Liver (tissue), 10 donors: ENCODE results near the gene FEM1C. TPM values are rescaled to one million over a fixed set of nuclear protein-coding genes. Genes with fewer than 3 reads are reported as not detected.

ENCODE experiments used
- DNase-seq: peaks from one replicate; pipeline ENCODE4 v3.0.0-alpha.2; 2017; ENCODE audit warnings: low spot score
- H3K27ac ChIP-seq, 2 donors: one replicate each; pipeline ENCODE4 v1.7.0; 2013; ENCODE audit warnings: inconsistent platforms in 2 of 2, low read length in 2 of 2, control low read depth in 1 of 2, low read depth in 1 of 2, mild to moderate bottlenecking in 1 of 2
- H3K27me3 ChIP-seq, 4 donors: one replicate each; pipeline versions ENCODE4 v1.6.1 to v1.7.0; 2013; ENCODE audit warnings: low read length in 3 of 4, inconsistent platforms in 1 of 4, mild to moderate bottlenecking in 1 of 4, moderate library complexity in 1 of 4; ENCODE audit not compliant: control insufficient read depth in 4 of 4, insufficient read depth in 4 of 4
- H3K36me3 ChIP-seq, 4 donors: one replicate each; pipeline versions ENCODE4 v1.6.1 to v1.7.0; 2013; ENCODE audit warnings: low read length in 3 of 4, mild to moderate bottlenecking in 3 of 4, low read depth in 1 of 4, moderate library complexity in 1 of 4; ENCODE audit not compliant: control insufficient read depth in 4 of 4, insufficient read depth in 3 of 4
- H3K4me1 ChIP-seq, 4 donors: one replicate each; pipeline versions ENCODE4 v1.6.1 to v1.7.0; 2013; ENCODE audit warnings: low read length in 3 of 4, mild to moderate bottlenecking in 3 of 4, moderate library complexity in 1 of 4; ENCODE audit not compliant: control insufficient read depth in 4 of 4, insufficient read depth in 4 of 4
- H3K4me3 ChIP-seq, 3 donors: one replicate each; pipeline versions ENCODE4 v1.6.1 to v1.7.0; 2013; ENCODE audit warnings: low read length in 3 of 3, control low read depth in 1 of 3, low read depth in 1 of 3, mild to moderate bottlenecking in 1 of 3
- H3K9ac ChIP-seq, 2 donors: one replicate each; pipeline ENCODE4 v1.7.0; 2013; ENCODE audit warnings: low read length in 2 of 2, mild to moderate bottlenecking in 2 of 2, moderate library complexity in 2 of 2, control low read depth in 1 of 2, low read depth in 1 of 2
- H3K9me3 ChIP-seq, 4 donors: one replicate each; pipeline versions ENCODE4 v1.6.1 to v1.7.0; 2013; ENCODE audit warnings: low read length in 3 of 4; ENCODE audit not compliant: control insufficient read depth in 4 of 4
- GABPA ChIP-seq, 2 donors: IDR thresholded peaks in 1 of 2; conservative IDR thresholded peaks in 1 of 2; 2 replicates each; pipeline ENCODE4 v1.6.1; 2016; ENCODE audit warnings: antibody characterized with exemption in 2 of 2, mild to moderate bottlenecking in 1 of 2, moderate library complexity in 1 of 2
- NR2F2 ChIP-seq: IDR thresholded peaks from 2 replicates; pipeline ENCODE4 v1.6.1; 2016; ENCODE audit warnings: antibody characterized with exemption
- RXRA ChIP-seq, 2 donors: IDR thresholded peaks; 2 replicates each; pipeline ENCODE4 v1.6.1; 2017 to 2018; ENCODE audit warnings: antibody characterized with exemption in 2 of 2, mild to moderate bottlenecking in 1 of 2
- SP1 ChIP-seq: IDR thresholded peaks from 2 replicates; pipeline ENCODE4 v1.6.1; 2018; ENCODE audit warnings: antibody characterized with exemption, mild to moderate bottlenecking
- YY1 ChIP-seq: IDR thresholded peaks from 2 replicates; pipeline ENCODE4 v1.6.1; 2016; ENCODE audit warnings: antibody characterized with exemption, mild to moderate bottlenecking
- WGBS: extraction: QIAGEN DNeasy Blood & Tissue Kit; methylation state at CpG from one replicate; pipeline ENCODE4 v1.1.7; 2013; 5-methylcytosine and 5-hydroxymethylcytosine counted together
- polyA plus RNA-seq, 2 donors: library from polyadenylated mRNA; stranded (reverse) in 1 of 2; unstranded in 1 of 2; fragments of 200-250 nt in 1 of 2; fragments of >200 nt in 1 of 2; fragmentation: Nextera tagmentation in 1 of 2; extraction: Ambion mirVana in 1 of 2; gene quantifications; one replicate each; pipeline versions ENCODE4 v1.2.1 to v1.2.3, GENCODE V29; 2013 to 2015
- small RNA-seq: library from RNA; depleted of rRNA; stranded (forward); fragments of <200 nt; gene quantifications from one replicate; pipeline ENCODE3, GENCODE V24; 2014
- total RNA-seq, 2 donors: library from RNA; depleted of rRNA; stranded (reverse); fragments of >200 nt; gene quantifications; one replicate each; pipeline ENCODE4 v1.2.3, GENCODE V29; 2014
- TF ChIP-seq, protein P1 (sequence below): IDR thresholded peaks from 2 replicates; pipeline ENCODE4 v1.6.1; 2016; ENCODE audit warnings: antibody characterized with exemption
- TF ChIP-seq, protein P2 (sequence below): IDR thresholded peaks from 2 replicates; pipeline ENCODE4 v1.6.1; 2016; ENCODE audit warnings: antibody characterized with exemption
- TF ChIP-seq, protein P3 (sequence below): IDR thresholded peaks from 2 replicates; pipeline ENCODE4 v1.6.1; 2016; ENCODE audit warnings: antibody characterized with exemption, mild to moderate bottlenecking
- TF ChIP-seq, protein P4 (sequence below): fragments of 150-350 bp; IDR thresholded peaks from 2 replicates; pipeline ENCODE4 v1.5.1; 2017; ENCODE audit warnings: improper control_type of control experiment, low read depth, low read length; ENCODE audit not compliant: missing input control
- TF ChIP-seq, protein P5 (sequence below): IDR thresholded peaks from 2 replicates; pipeline ENCODE4 v1.6.1; 2016; ENCODE audit warnings: antibody characterized with exemption
- donor health status: healthy.
- donor health status: healthy.
- donor health status: healthy.
- donor health status: healthy.
- donor health status: healthy.

FEM1C gene
- total and polyA plus RNA-seq, 4 donors: 3.4 to 14.3 (median 8.8) TPM

DNA sequence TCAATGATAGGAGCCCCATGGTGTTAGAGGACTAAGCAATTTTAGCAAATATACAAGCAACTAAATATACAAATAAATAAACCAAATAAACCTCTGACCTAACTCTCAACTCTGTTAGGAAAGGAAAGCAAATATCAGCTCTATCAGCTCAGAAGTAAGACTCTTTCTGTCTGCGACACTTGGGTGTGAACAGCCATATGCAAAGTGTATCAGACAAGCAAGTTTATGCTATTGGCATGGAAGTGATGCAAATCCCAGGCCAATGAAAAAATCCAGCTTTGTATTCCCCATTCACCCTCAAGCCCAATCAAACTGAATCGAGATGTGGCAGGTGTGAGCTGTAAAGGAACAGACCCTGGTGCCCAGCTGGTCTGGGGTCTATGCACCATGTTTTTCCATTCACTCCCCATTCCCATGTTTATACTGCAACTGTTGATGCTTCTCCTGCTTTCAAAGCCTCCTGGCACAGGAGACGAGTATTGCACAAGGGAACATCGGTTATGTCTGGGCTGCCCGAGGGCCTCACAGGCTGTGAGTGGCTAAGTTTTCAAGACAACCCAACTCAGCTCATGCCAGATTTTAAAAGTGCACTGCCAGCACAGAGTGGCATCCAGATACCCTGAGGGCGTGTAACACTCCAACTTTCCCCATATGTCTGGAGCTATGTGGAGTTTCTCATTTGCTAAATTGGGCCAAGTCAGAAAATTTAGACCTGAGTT lies 73.1 kb downstream of the FEM1C start (continued):
- TF ChIP-seq, protein P1, sequence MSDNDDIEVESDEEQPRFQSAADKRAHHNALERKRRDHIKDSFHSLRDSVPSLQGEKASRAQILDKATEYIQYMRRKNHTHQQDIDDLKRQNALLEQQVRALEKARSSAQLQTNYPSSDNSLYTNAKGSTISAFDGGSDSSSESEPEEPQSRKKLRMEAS: no peak
- TF ChIP-seq NR2F2 (no peak), YY1 (no peak), RXRA (IDR thresholded peaks at IDR 0.05) (no peak)
- TF ChIP-seq, protein P2, sequence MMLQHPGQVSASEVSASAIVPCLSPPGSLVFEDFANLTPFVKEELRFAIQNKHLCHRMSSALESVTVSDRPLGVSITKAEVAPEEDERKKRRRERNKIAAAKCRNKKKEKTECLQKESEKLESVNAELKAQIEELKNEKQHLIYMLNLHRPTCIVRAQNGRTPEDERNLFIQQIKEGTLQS: no peak
- TF ChIP-seq, protein P3, sequence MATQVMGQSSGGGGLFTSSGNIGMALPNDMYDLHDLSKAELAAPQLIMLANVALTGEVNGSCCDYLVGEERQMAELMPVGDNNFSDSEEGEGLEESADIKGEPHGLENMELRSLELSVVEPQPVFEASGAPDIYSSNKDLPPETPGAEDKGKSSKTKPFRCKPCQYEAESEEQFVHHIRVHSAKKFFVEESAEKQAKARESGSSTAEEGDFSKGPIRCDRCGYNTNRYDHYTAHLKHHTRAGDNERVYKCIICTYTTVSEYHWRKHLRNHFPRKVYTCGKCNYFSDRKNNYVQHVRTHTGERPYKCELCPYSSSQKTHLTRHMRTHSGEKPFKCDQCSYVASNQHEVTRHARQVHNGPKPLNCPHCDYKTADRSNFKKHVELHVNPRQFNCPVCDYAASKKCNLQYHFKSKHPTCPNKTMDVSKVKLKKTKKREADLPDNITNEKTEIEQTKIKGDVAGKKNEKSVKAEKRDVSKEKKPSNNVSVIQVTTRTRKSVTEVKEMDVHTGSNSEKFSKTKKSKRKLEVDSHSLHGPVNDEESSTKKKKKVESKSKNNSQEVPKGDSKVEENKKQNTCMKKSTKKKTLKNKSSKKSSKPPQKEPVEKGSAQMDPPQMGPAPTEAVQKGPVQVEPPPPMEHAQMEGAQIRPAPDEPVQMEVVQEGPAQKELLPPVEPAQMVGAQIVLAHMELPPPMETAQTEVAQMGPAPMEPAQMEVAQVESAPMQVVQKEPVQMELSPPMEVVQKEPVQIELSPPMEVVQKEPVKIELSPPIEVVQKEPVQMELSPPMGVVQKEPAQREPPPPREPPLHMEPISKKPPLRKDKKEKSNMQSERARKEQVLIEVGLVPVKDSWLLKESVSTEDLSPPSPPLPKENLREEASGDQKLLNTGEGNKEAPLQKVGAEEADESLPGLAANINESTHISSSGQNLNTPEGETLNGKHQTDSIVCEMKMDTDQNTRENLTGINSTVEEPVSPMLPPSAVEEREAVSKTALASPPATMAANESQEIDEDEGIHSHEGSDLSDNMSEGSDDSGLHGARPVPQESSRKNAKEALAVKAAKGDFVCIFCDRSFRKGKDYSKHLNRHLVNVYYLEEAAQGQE: no peak

DNA sequence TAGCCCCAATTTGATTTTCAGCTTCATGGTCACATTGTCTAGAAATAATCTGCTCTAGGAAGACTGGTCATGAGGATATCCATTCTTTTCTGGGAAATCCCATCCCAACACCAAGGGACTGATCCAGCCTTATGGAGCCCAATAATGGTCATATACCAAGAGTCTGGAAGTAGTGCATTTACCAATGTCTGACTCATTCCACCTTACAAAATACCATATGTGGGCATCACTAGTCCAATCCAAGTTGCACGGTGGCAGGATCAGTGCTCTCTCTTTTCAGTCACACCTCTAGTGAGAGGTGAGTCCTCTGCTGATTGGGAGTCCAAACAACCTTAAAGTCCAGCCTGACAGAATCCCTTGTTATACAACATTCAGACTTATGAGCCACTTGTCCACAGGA lies 73.7 kb downstream of the FEM1C start:
- Histone ChIP-seq H3K9ac (no peak overlapping the region), H3K9me3 (no peaks in the 10 kb centered on the region), H3K4me3 (no peak overlapping the region), H3K36me3 (no peaks in the 10 kb centered on the region), H3K27me3 (no peaks in the 10 kb centered on the region), H3K27ac (no peak overlapping the region), H3K4me1 (peaks cover 0 to 6% (median 0%) of the 10 kb centered on the region in 4 donors)
- TF ChIP-seq, protein P3: no peak
- TF ChIP-seq SP1 (no peak), GABPA (IDR thresholded peaks at IDR 0.05 in 1 of 2, conservative IDR thresholded peaks at IDR 0.05 in 1 of 2) (no peak)
- TF ChIP-seq, protein P4, sequence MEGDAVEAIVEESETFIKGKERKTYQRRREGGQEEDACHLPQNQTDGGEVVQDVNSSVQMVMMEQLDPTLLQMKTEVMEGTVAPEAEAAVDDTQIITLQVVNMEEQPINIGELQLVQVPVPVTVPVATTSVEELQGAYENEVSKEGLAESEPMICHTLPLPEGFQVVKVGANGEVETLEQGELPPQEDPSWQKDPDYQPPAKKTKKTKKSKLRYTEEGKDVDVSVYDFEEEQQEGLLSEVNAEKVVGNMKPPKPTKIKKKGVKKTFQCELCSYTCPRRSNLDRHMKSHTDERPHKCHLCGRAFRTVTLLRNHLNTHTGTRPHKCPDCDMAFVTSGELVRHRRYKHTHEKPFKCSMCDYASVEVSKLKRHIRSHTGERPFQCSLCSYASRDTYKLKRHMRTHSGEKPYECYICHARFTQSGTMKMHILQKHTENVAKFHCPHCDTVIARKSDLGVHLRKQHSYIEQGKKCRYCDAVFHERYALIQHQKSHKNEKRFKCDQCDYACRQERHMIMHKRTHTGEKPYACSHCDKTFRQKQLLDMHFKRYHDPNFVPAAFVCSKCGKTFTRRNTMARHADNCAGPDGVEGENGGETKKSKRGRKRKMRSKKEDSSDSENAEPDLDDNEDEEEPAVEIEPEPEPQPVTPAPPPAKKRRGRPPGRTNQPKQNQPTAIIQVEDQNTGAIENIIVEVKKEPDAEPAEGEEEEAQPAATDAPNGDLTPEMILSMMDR: no peak
- TF ChIP-seq, protein P5, sequence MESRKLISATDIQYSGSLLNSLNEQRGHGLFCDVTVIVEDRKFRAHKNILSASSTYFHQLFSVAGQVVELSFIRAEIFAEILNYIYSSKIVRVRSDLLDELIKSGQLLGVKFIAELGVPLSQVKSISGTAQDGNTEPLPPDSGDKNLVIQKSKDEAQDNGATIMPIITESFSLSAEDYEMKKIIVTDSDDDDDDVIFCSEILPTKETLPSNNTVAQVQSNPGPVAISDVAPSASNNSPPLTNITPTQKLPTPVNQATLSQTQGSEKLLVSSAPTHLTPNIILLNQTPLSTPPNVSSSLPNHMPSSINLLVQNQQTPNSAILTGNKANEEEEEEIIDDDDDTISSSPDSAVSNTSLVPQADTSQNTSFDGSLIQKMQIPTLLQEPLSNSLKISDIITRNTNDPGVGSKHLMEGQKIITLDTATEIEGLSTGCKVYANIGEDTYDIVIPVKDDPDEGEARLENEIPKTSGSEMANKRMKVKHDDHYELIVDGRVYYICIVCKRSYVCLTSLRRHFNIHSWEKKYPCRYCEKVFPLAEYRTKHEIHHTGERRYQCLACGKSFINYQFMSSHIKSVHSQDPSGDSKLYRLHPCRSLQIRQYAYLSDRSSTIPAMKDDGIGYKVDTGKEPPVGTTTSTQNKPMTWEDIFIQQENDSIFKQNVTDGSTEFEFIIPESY: no peak
- TF ChIP-seq, protein P1: no peak
- no peak for DNase-seq
- 96% methylated on average over 1 of the region's 1 CpG for WGBS

Small RNAs within 50 kb of the gene (small RNA-seq; reads per million reads assigned to genes)
- gene AC008628.1 (not detected), gene AC008628.2 (not detected)

Other genes starting within 250 kb of the FEM1C start
- gene CCDC112, start 248.1 kb downstream of the FEM1C start, total RNA-seq: 1 to 10 TPM; 1.2 to 1.6 TPM
- gene CCDC112, start 248.1 kb downstream of the FEM1C start, polyA plus RNA-seq: 1 to 10 TPM in 1 of 2 donors, under 1 TPM in 1; 0.75 to 1.1 TPM
- gene TICAM2, start 57.7 kb upstream of the FEM1C start, total RNA-seq: 1 to 10 TPM in 1 of 2 donors, under 1 TPM in 1; 0.59 to 1.3 TPM
- 1 to 10 TPM in 1 of 2 donors, under 1 TPM in 1; 0.50 to 1.5 TPM for gene TICAM2, start 57.7 kb upstream of the FEM1C start, polyA plus RNA-seq
- gene TMED7, start 81.3 kb upstream of the FEM1C start, total RNA-seq: 100 to 1,000 TPM in 1 of 2 donors, 10 to 100 TPM in 1; 77.0 to 140 TPM
- gene TMED7, start 81.3 kb upstream of the FEM1C start, polyA plus RNA-seq: 10 to 100 TPM; 43.4 to 54.5 TPM